HG03280 (cell line): ENCODE data around the gene CCDC74B.
"Not testable (repeated sequence)": the region's sequence is repeated elsewhere in the genome, so short reads cannot be mapped to it uniquely, and the experiment has no call there.

Experiments used
- ATAC-seq: cut with Tn5 transposase; IDR thresholded peaks from one replicate; pipeline ENCODE4 v1.9.1; 2021; ENCODE audit warnings: mild to moderate bottlenecking, moderate library complexity; ENCODE audit not compliant: unreplicated experiment

CCDC74B gene

DNA sequence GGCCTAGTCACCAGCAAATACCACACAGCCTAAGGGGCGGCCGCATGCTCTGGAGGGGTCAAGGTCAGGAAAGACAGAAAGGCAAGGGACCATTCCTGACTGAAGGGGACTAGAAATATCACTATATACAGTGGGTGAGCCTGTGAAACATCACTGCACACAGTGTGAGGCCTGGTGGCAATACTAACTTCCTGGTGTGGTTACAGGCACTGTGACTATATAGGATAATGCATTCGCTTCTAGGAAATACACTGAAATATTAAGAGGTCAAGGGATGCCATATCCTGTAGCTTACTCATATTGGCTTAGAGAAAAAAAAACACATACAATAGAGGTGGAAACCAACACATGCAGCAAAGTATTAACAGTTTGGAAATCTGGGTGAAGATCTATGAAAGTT, 24.3 kb upstream of the CCDC74B start:
- ATAC-seq: not testable (repeated sequence)

DNA sequence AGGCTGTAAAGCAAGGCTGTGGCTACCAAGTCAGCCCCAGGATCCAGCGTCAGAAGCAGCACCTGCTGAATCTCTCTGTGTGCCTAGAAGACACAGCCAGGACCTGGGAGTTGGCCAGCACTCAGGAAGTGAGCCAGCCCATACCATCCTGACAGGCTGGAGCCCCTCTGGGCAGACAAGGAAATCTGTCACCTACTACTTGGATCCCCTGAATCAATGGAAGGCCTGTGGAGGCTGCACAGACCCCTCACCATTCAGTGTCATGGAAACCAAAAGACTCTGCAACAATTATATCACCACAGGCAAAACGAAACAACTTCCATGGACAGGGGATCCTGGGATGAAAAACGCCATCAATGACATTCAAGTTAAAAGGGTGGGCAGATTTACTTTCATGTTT, 21.7 kb upstream of the CCDC74B start:
- ATAC-seq: not testable (repeated sequence)

DNA sequence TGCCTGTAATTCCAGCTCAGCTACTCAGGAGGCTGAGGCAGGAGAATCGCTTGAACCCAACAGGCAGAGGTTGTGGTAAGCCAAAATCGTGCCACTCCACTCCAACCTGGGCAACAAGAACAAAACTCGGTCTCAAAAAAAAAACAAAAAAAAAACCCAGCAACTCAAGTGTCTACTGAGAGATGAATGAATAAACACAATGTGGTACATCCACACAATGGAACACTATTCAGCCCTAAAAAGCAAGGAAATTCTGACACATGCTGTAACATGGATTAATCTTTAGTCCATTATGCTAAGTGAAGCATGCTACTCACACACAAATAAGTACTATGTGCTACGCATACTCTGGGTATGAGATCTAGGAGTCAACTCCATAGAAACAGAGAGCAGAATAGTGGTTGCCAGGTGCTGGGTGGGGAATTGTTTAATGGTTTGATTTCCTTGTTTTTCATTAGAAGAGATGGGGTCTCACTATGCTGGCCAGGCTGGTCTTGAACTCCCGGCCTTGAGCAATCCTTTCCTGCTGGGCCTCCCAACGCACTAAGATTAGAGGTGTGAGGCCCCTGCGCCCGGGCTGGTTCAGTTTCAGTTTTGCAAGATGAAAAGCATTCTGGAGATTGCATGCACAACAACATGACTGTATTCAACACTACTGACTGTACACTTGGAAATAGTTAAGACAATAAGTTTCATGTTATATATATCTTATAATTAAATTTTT, 20.5 kb upstream of the CCDC74B start:
- ATAC-seq: no peak

DNA sequence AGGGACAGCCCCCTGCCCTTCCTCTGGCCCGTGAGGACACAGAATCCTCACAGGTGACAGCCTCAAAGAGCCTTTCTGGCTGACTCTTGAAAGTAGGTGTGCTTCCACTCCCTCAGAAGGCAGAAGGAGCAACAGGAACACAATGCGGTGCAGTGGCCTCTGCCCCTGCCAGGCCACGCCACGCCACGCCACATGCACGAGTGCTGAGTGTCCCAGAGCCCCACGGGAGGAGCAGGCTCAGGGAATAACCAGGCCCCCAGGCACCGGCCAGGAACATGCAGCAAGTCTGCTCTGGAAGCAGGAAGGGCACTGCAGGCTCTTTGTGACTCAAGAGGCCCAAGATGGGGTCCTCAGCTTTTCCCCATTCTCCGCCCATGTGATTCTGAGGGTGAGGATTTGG, 18.1 kb upstream of the CCDC74B start:
- no peak for ATAC-seq

DNA sequence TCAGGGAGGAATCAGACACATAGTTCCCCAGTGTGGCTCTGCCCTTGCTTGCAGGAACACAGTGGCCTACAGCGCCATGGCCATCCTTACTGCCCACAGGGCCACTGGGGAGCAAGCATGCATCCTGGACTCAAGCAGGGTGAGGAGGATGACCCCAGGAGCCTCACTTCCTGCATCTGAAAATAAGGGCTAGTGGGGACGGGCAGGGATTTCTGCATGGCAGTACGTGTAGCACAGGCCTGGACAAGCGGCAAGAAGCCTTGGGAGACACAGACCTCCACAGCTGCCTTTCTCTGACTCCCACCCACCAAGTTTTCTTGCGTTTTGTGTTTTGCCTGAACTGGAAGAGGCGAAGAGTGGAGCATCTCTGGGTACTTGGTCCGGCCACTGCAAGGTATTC, 17.6 kb upstream of the CCDC74B start:
- ATAC-seq: not testable (repeated sequence)

DNA sequence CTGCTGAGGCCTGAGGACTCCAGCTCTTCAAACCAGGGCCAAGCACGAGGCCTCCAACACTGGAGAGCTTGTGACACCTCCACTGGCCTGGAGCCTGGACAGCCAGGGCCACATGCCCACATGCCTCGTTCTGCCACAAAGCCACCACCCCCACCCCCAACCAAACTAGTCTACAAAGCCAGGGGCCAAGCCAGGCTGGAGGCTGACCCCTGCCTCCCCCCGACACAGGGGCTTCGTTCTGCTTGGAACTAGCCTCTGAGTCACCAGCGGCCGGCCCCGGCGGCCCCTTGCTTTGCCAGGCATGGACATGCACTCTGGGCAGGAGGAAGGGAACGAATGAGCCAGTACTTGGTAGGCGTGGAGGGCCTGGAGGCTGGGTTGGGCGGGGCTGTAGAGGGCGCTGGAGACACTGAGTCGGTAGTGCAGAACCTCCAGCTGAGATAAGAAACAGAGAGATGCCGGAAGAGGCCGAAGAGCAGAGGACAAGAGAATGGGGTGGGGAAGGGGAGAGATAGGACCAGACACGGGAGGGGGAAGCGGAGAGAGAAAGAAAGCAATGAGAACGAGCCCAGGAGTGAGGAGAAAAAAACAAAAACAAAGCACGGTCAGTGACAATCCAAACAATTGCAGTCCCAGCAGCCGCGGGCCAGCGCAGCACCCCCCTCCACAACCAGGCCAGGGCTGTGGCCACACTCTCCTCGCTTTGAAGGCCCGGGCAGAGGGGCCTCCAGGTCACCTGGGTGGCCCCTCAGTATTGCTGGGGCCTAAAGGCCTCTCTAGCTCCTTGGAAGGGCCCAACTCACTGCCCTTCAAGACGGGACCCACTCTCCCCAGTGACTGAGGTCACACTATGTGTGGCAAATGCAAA, 16.2 kb upstream of the CCDC74B start:
- ATAC-seq: not testable (repeated sequence)

DNA sequence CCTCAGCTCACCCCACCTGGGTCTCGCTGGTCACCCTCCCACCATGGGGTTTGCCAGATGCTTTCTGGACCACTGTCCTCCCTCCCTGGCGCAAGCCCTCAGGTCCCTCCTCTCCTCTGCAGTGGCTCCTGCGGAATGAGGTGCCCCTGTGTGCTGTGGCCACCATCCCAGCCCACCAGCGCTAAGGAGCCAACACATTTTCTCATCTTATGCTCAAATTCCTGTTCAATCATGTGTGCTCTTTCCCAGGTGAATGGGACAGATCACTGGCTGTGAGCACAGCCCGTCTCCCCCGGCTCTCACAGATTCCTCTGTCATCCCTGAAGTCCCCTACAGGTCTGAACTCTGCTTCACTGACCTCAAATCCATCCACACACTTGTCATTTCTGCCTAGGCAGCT, 15.2 kb upstream of the CCDC74B start:
- no peak for ATAC-seq

DNA sequence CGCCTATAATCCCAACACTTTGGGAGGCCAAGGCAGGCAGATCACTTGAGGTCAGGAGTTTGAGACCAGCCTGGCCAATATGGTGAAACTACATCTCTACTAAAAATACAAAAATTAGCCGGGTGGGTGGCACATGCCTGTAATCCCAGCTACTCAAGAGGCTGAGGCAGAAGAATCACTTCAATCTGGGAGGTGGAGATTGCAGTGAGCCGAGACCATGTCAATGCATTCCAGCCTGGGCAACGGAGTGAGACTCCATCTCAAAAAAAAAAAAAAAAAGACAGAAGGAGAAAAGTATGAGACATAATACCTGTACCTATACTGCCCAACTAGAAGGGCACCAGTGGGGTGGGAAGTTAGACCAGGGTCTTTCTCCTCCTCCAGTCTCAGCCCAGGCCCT, 14.5 kb upstream of the CCDC74B start:
- ATAC-seq: not testable (repeated sequence)

DNA sequence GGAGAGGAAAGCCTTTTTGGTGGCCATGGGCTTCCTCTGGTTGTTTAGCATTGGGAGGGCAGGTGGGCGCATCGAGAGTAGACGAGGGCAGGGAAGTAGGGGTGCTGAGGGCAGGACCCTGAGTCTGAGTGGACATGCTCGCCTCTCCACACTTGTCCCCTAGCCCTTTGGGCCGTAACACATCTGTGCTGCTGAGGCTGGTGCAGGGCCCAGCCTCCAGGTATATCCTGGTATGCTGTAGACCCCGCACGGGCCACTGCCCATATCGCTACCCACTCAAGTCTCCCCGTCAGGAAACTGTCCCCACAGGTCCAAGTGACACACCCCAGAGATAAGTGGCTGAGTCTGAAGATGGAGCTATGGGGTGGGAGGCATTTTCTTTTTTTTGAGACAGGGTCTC, 13.7 kb upstream of the CCDC74B start:
- ATAC-seq: no peak

DNA sequence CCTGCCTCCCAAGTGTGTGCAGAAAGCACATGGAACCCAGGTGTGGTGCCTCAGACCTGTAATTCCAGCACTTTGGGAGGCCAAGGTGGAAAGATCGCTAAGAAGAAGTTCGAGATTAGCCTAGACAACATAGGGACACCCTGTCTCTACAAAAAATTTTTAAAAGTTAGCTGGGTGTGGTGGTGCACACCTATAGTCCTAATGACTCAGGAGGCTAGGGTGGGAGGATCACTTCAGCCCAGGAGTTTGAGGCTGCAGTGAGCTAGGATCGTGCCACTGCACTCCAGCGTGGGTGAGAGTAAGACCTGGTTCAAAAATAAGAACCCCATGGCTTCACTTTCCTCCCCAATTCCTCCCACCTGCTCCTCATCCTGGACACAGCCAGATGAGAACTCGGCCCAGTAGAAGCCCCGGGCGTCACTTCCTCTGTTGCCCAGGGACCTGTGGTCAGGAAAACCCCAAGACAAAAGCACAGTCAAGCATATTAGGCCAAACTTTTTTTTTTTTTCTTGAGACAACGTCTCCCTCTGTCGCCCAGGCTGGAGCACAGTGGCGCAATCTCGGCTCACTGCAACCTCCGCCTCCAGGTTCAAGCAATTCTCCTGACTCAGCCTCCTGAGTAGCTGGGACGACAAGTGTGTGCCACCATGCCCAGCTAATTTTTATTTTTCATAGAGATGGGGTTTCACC, 13.1 kb upstream of the CCDC74B start:
- peak; percentile 81 for ATAC-seq

DNA sequence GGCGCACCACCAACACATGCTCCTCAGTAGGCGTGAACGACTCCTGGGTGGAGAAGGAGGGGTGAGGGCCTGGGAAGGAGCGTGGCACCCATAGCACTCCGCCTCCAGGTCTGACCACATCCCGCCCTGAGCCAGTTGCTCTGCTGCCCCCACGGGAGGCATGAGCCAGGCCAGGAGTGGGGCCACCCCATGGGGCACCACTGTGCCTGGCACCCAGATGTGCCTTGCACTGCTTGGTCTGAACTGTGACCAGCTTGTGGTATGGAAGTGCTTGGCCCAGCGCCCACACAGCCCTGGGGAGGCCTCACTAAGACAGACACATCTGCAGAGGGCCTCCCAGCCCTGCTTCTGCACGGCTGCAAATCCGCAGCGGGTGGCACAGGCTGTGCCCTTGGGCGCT, 12.4 kb upstream of the CCDC74B start:
- not testable (repeated sequence) for ATAC-seq

DNA sequence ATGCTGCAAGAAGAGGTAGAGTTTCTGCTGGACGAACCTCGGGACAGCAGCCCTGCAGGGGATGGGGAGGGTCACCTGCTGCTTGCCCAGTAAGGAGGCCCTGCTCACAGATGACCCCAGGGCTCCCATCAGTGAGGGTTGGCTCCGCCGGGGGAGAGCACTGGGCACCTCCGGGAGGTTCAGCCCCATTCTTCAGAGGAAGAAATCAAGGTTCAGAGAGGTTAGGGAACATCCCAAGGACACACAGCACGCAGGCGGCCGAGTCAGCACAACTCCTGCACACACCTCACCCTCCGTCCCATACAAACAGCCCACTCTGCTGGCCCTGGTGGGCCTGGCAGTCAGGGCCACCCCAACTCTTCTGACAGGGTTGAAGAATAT, 11.7 kb upstream of the CCDC74B start:
- ATAC-seq: no peak

DNA sequence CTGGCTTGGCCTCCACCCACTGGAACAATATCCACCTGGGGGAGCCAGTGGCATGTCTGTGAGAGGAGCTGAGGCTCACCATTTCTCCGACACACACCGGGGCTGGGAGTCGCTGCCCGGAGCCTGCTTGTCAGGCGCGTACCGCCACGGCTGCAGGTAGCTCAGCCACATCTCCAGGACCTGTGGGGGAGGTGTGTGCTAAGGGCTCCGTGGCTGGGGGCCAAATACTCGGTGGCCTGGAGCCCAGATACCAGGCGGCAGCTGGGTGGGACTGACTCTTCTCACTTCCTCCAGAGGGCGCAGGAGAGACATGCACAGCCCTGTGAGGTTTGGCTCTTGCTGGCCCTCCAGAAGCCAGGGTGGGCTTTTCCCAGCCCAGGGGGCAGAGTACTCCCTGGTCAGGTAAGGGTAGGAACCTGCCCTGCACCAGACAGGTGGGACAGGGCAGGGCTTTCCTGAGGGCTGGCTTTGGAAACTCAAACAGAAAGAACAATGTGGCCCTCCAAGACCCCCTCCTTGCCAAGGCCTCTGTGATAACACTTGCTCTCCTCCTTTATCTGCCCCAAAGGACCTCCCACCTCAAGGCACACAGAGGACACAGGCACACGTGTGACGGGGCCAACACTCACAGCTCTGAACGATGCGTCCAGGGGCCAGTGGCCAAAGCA, 11.2 kb upstream of the CCDC74B start:
- not testable (repeated sequence) for ATAC-seq

DNA sequence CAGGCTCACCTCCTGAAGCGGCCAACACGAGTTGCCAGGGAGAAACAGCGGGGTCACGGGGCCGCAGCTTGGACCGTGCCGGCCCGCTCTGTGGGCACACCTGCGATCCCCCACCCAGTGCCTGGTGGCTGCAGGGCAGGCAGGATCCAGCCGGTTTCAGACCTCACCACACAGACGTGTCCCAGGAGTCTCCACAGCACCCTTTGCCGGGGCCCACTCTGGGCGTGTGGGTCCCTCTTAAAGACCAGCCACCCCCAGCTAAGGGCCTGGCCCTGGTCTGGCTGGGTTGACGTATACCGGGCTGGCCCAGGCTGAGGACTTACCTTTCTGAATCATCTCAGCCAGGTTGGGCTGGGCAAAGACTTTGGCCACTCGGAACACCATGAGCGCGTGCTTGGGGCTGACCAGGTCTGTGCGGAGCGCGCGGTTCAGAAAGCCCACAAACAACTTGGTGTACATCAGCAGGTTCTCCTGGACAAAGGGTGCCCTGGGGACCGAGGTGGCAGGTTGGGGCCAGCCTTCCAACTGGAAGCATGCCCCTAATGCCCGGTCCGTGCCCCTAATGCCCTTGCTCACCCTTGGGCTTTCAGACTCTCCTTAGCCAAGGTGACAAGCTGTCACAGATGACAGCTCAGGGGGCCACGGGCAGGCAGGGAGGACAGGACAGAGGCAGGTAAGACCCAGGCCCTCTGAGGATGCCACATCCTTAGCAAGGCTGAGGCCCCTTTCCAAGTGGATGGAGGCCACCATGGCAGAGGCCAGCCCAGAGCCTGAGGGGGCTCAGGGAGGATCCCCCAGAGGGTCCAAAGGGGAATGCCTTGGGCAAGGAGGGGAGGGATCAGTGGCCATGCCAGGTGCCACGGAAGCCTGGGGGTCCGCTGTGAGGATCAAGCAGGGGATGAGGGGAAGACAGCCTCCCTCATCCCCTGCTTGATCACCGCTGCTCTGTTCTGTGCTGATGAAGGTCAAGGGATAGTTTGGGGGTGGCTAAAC, 10.2 kb upstream of the CCDC74B start:
- no peak for ATAC-seq

DNA sequence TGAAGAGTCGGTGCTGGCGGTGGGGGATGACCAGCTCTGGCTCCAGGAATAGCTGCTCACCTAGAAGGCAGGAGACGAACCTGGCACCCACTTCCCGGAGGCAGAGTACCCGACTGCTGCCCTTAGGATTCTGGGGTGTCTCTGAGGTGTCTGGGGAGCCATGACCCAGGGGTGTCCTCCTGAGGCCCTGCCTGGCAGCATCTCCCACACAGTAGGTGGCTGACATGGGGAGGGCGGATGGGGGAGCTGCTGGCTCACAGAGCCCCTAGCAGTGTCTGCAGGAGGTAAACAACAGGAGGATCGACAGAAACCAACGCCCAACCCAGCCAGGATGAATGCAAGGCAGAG, 9.5 kb upstream of the CCDC74B start:
- not testable (repeated sequence) for ATAC-seq

DNA sequence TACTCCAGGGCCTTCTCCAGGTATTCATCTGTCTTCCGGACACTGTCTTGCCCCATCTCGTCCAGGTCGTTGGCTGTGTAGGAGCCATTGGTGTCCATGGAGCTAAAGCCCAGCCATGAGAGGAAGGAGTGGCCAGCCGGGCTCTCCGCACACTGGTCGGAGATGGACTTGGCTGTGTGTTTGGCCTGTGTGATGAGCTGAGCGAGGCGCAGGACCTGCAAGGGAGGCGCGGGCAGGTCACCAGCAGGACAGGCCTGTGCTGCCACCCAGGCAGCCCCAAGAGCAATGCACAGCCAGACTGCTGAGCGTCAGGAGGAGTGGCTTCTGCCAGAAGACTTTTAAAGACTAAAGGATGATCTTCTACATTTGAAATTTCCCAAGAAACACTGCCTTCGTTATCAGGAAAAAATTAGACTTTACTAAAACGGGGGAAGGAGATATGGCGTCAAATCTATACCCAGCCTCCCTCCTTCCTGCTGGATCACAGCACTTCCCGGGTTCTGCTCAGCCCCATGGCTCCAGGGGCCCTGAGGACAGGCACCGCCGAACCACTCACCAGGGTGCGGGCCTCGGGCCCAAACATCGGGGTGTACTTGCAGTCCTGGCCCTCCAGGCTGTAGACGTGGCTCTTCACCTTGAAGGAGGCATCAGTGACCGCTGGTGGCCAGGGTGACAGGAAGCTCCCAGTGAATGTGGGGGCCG, 9.0 kb upstream of the CCDC74B start:
- not testable (repeated sequence) for ATAC-seq

DNA sequence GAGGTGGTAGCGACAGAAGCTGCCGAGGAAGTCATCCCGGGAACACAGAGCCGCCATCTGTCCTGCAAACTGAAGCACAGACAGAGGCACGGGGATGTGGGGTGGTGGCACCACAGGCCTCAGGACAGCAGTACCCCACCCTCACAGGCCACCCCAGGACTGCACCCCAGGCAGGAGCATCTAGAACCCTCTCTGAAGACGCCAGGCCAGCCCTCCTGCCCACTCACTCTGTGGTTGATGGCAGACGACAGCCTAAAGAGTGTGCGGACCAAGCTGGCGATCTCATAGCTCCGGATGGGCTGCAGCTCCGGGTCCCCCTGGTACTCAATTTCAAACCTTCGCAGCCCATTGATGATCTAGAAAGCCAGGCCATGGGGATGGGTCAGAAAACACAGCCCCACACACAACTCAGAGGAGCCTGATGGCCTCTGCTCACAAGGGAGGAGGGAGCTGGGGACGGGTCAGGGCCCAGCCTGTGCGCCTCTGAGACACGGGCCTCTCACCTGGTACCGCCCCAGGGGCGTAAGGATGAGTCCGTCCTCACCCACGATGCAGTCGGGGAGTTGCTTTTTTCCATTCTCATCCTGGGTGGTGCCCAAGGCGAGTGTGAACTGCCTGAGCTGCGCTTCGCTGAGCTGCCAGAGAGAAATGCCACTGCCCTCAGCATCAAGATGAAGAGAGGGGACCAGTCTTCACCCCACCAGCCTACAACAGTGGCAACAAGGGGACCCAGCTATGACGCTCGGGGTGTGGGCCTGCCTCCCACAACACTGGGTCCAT, 8.1 kb upstream of the CCDC74B start:
- ATAC-seq: no peak

DNA sequence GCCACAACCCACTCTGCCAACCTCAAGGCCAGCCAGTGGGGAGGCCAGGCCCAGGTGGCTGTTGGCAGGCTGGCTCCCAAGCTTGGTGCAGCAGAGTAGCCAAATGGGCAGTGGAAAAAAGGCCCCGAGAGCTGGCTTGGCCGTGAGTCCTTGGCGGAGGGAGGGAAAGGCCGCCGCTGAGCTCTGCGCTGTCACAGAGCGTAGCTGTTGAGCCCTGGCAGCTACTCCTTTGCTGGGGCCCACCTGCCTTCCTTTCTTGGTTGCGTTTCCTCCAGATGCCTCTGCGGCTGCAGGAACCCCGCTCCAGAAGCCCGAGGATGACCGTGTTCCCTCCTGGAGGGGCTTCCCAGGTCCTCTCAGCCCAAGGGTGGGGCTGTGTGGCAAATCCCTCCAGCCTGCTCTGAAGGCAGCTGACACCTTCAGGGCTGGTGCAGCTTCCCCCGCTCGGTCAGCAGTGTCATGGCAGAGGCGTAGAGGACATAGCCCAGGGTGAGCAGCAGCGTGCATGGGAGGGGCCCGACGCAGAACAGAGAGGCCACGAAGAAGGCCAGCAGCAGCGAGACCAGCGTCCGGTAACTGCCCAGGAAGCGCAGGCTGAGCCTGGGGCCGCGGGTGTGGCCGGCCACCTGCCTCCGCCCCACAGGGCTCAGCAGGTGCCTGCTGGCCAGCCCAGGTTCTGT, 7.4 kb upstream of the CCDC74B start:
- ATAC-seq: not testable (repeated sequence)
